Neural progenitor cell (in vitro differentiated cells): ENCODE measurements around the gene PDE3A.

ENCODE experiments used
- EZH2 ChIP-seq: fragments of 200-600 bp; sonication (generic); IDR thresholded peaks from 2 replicates; pipeline ENCODE4 v1.6.1; 2017; ENCODE audit warnings: antibody characterized with exemption, mild to moderate bottlenecking, moderate library complexity
- TF ChIP-seq, protein P1 (sequence below): fragments of 200-600 bp; sonication (generic); IDR thresholded peaks from 2 replicates; pipeline ENCODE4 v1.5.1; 2017; ENCODE audit warnings: antibody characterized with exemption, mild to moderate bottlenecking

DNA sequence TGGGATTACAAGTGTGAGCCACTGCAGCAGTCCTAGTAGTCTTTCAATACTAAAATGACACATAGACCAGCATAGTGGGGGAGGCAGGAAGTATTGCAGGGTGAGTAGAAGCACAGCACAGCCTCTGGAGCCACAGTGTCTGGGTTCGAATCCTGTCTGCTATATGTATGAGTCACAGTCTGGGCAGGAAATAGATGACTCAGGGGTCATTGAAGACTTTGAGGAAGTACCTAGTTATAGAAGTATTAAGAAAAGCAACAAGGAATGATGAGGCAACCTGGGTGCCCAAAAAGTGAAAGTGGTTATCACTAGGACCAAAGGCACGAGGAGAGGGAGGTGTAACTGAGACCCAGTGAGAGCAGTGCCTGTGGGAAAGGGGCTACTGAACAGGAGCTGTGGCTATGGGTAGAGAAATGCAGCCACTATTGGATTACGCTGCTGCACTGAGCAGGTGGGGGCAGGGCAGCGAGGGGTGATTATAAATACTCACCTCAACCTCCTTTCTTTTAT lies 124.0 kb downstream of the PDE3A start:
- no peak for TF ChIP-seq EZH2
- TF ChIP-seq, protein P1, sequence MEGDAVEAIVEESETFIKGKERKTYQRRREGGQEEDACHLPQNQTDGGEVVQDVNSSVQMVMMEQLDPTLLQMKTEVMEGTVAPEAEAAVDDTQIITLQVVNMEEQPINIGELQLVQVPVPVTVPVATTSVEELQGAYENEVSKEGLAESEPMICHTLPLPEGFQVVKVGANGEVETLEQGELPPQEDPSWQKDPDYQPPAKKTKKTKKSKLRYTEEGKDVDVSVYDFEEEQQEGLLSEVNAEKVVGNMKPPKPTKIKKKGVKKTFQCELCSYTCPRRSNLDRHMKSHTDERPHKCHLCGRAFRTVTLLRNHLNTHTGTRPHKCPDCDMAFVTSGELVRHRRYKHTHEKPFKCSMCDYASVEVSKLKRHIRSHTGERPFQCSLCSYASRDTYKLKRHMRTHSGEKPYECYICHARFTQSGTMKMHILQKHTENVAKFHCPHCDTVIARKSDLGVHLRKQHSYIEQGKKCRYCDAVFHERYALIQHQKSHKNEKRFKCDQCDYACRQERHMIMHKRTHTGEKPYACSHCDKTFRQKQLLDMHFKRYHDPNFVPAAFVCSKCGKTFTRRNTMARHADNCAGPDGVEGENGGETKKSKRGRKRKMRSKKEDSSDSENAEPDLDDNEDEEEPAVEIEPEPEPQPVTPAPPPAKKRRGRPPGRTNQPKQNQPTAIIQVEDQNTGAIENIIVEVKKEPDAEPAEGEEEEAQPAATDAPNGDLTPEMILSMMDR: no peak
